ENCODE data around the gene CDC123.
"Not testable (repeated sequence)": the region's sequence is repeated elsewhere in the genome, so short reads cannot be mapped to it uniquely, and the experiment has no call there.

The CDC123 gene

DNA sequence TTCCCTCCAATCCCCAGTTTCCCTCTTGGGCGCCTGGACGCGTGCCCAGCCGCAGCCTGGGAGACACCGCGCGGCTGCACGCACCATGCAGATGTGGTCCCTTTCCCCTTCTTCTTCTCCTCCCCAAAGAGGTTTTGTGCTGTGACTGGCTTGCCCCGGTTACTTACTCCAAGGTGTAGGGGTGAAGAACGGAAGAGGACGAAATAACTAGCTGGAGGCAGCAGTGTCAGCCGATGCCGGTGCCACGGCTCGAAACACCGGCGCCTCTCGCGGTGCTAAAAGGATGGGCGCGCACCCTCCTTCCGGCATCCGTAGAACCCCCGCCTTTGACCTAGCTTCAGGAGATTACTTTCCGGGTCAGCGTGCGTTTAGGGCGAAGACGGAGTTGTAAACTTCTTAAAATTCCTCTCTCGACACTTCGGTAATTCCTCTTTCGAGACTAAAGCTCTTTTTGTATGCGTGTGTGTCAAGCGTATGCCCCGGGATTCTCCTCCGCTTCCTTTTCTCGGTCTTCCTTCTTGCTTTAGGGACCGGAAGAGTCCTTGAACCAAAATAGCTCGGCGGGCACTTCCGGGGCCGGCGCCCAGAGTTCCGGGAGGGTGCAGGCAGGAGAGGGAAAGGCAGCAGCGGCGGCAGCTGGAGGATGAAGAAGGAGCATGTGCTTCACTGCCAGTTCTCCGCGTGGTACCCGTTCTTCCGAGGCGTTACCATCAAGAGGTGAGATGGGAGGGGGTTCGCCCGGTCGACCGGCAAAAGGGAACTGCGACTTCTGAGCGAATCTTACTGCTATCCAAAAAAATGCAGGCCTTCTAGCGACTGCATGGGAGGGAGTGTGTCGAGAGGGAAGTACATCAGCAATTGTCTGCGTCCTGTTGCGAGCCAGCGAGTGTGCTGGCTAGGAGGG lies at the start of gene CDC123, which contains the start of gene NUDT5:
TSS of gene CDC123 (plus strand) at position 586 of the 904 bp plus-strand sequence. CDS start at position 644, 58 bp downstream.
TSS of gene NUDT5 (minus strand) at position 289 of the 904 bp plus-strand sequence. CDS start 9,600 bp downstream, outside the sequence.
- DNase-seq: peak; percentile 91

GRCh38 chr10:12150163-12150562 lies 45.8 kb upstream of the CDC123 start:
- no peak for DNase-seq

- DNase-seq: no peak
Measured at GRCh38 chr10:12154516-12154915, 41.5 kb upstream of the CDC123 start.

DNA sequence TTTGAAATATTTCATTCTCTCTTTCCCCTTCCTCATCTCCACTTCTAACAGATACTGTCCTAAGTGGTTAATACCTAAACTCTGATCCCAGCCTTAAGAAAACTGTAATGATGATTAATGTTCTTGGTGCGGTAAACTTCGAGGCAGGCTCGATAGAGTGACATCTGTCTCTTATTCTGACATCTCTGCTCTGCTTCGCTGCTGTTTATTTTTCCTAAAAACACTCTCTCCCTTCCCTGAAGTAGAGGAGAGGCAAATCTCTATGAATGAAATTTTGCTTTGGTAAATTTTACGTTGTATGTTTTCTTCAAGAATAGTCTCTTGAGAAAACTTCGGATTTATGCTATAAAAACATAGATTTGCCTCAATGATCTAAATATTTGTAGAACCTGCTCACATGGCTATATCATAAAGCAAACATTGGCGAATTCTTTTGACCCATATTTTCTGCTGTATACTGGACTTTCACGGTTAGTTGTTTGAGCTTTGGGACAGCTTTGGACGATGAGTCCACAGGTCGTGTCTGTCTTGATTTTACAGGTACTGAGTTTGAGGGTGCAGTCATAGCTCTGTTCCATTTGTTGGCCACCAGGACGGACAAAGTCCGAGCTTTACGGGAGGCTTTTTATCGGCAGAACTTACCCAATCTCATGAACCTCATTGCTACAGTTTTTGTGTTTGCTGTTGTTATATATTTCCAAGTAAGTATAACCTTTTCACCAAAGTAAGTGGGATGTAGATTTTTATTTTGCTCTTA lies 39.4 kb upstream of the CDC123 start:
- no peak for DNase-seq

DNA sequence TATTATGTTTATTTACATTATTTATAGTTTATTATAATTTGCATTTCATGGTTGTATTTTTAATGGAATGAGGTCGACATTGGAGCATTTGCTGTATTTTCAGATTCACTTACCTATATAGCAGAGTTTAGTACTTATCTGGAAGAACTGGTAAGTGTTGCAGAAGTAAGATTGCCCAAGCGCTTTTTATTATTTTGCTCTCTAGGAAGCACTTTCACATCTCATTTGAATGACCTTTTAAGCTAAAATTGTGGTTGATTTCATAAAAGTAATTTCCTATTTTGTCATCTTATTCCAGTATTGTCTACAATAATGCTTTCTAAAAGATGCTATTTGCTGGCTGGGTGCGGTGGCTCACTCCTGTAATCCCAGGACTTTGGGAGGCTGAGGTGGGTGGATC lies 37.9 kb upstream of the CDC123 start:
- DNase-seq: no peak

GRCh38 chr10:12160664-12161063 lies 35.3 kb upstream of the CDC123 start:
- DNase-seq: no peak

GRCh38 chr10:12162927-12163326 lies 33.1 kb upstream of the CDC123 start:
- no peak for DNase-seq

- no peak for DNase-seq
Measured at GRCh38 chr10:12164085-12164484, 31.9 kb upstream of the CDC123 start.

GRCh38 chr10:12165036-12165435 lies 31.0 kb upstream of the CDC123 start:
- DNase-seq: no peak

- DNase-seq: no peak
Measured at GRCh38 chr10:12165999-12166775, 29.8 kb upstream of the CDC123 start.

- DNase-seq: not testable (repeated sequence)
Measured at GRCh38 chr10:12171512-12171911, 24.5 kb upstream of the CDC123 start.

- no peak for DNase-seq
Measured at GRCh38 chr10:12177642-12178041, 18.3 kb upstream of the CDC123 start.

DNA sequence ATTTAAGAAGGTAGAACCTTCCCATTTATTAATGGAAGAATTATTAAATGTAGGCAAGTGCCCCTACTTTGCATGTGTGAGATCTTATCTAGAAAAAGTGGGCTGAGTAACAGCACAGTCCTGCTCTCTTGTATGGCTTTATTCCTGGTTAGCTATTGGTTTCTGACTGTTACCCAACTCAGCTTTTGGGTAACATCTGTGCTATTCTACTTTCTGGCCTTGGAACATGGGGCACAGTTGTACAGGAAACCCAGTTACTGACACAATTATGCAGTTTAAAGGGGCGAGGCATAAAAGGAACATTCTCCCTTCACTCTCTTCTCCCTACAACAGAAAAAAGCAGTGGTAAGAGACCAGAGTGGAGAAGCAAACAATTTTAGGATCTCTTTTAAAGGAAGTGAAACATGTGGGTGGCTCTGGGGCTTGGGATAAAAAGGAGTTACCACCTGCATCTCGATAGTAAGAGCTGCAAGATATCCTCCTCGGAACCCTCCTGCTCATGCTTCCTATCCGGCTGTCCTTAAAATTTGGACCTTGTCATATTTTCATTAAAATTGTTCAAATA lies 16.3 kb upstream of the CDC123 start:
- no peak for DNase-seq

- DNase-seq: no peak
Measured at GRCh38 chr10:12180221-12180974, 15.6 kb upstream of the CDC123 start.

- peak; percentile 60 for DNase-seq
Measured at GRCh38 chr10:12181065-12181775, 14.8 kb upstream of the CDC123 start.

- DNase-seq: no peak
Measured at GRCh38 chr10:12184165-12184564, 11.8 kb upstream of the CDC123 start.

GRCh38 chr10:12186323-12186722 lies 9.7 kb upstream of the CDC123 start:
- DNase-seq: no peak

DNA sequence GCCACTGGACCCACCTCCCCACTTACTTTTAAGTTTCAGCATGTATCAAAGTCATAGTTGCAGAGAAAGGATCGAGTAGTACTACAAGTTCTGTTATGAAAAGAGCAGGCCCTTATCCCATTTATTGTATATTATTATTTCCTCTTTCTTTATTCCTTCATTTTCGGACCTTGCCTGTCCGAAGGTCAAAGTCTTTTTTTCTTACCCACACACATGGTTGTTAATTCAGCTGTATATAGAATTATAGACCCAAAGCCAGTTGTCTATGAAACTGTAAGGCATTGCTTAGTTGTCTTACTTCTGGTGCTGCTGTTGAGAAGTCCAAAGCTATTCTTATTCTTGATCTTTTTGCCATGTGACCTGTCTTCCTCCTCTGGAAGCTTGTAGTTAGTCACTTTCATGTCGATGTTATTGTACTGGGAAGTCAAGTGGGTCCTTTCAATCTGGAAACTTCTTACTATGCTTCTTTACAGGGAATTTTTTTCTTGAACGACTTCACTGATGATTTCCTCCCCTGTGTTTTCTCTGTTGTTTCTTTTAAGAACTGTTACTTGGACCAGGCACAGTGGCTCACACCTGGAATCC lies 8.6 kb upstream of the CDC123 start:
- DNase-seq: no peak

DNA sequence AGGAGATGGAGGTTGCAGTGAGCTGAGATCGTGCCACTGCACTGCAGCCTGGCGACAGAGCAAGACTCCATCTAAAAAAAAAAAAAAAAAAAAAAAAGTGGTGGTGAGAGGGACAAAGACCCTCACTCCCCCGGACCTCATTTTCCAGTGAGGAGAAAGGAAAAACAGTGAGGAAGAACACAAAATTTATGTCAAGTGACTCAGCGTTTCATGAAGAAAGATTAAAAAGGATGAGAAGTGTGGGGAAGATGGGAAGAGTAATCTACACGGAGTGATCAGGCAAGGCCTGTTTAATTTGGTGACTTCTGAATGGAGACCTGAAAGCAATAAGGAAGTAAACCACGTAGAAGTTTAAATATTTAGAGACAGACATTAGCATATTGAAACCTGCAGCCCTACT lies 7.3 kb upstream of the CDC123 start:
- no peak for DNase-seq

DNA sequence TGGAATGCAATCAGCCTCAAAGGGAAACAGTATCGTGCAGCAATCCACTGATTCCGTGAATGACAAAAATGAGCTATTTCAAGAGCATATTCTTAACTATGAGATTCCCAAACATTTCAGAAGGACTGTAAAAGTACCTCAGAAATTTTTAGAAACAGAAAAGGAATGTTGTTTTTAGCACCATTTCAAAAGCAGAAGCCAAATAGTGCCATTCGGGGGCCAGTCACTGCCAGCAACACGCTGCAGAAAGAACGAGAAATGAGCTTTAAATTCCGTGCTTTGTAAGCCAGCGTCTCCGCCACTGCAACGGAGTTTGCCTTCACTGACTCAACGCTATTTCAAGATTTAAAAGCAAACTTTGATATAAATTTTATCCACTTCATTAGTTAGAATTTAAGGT lies 6.6 kb upstream of the CDC123 start:
- no peak for DNase-seq

DNA sequence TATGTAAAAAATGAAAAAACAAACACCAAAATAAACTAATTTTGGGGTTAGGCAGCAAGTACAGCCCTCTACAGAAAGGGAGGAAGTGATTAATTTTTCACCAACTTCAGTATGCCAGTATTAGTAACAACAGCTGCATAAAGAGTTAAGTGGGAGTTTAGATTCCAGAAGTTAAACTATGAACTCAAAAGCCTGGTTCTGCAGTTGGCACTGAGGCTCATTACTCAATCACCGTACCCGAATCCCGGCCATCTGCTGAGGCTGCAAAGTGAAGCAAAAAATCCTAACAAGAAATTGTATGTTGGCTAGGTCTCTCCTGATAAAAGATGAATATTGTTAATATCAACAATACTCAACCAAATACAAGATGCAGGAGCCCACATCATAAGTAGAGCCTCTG lies 4.3 kb upstream of the CDC123 start:
- no peak for DNase-seq
